Sigmoid colon (tissue), 4 donors: ENCODE data around the gene SMIM35.

Source experiments
- CTCF ChIP-seq, 4 experiments: fragments of 450-650 bp in 3 of 4; fragments of 200-600 bp in 1 of 4; IDR thresholded peaks; one replicate each; pipeline ENCODE4 v1.5.1; 2016 to 2019; ENCODE audit warnings: antibody characterized with exemption in 4 of 4, mild to moderate bottlenecking in 3 of 4, moderate library complexity in 2 of 4
- EP300 ChIP-seq, 4 donors: sonication (generic); formaldehyde crosslinking; IDR thresholded peaks; one replicate each; pipeline ENCODE4 v1.6.1; 2017; ENCODE audit warnings: antibody characterized with exemption in 4 of 4
- POLR2A ChIP-seq, 2 donors: fragments of 450-650 bp; IDR thresholded peaks; one replicate each; pipeline ENCODE4 v1.6.1; 2016; ENCODE audit warnings: antibody characterized with exemption in 2 of 2, mild to moderate bottlenecking in 2 of 2, moderate library complexity in 2 of 2

GRCh38 chr11:118095493-118095892, 8.7 kb upstream of the SMIM35 start:
- no peak for TF ChIP-seq EP300 (IDR thresholded peaks at IDR 0.05)
- no peak for TF ChIP-seq CTCF (IDR thresholded peaks at IDR 0.05)
- no peak for TF ChIP-seq POLR2A (IDR thresholded peaks at IDR 0.05)
